CD14-positive monocyte (primary cell): Measurements from ENCODE around the gene MUC16. TPM values are rescaled to one million over a fixed set of nuclear protein-coding genes. Genes with fewer than 3 reads are reported as not detected.

Experiments used
- DNase-seq, 3 donors: peaks; one replicate each; pipeline ENCODE4 v3.0.0-alpha.2; 2011 to 2022
- H2AFZ ChIP-seq: 2 replicates; pipeline ENCODE4 v1.6.0; 2012; ENCODE audit warnings: mild to moderate bottlenecking, low read depth, low read length, inconsistent platforms; ENCODE audit not compliant: insufficient read depth, poor library complexity, severe bottlenecking
- H3K27ac ChIP-seq, 2 donors: 1 replicate in 1 of 2; 2 replicates in 1 of 2; pipeline ENCODE4 v1.5.1; 2012 to 2013; ENCODE audit warnings: low read length in 2 of 2, control low read depth in 1 of 2, inconsistent platforms in 1 of 2, low read depth in 1 of 2, mild to moderate bottlenecking in 1 of 2
- H3K27me3 ChIP-seq, 2 donors: one replicate each; pipeline versions ENCODE4 v1.6.0 to v1.6.1; 2011 to 2013; ENCODE audit warnings: low read length in 2 of 2; ENCODE audit not compliant: control insufficient read depth in 2 of 2, insufficient read depth in 2 of 2
- H3K36me3 ChIP-seq, 2 donors: replicated peaks in 1 of 2; 1 replicate in 1 of 2; 2 replicates in 1 of 2; pipeline versions ENCODE4 v1.5.1 to v1.6.1; 2012 to 2013; ENCODE audit warnings: low read length in 2 of 2, control low read depth in 1 of 2, inconsistent platforms in 1 of 2, mild to moderate bottlenecking in 1 of 2; ENCODE audit not compliant: insufficient read depth in 2 of 2, control insufficient read depth in 1 of 2
- H3K4me1 ChIP-seq, 2 donors: 1 replicate in 1 of 2; 2 replicates in 1 of 2; pipeline versions ENCODE4 v1.5.1 to v1.6.1; 2012 to 2013; ENCODE audit warnings: low read length in 2 of 2, control low read depth in 1 of 2, inconsistent platforms in 1 of 2, mild to moderate bottlenecking in 1 of 2, moderate library complexity in 1 of 2; ENCODE audit not compliant: insufficient read depth in 2 of 2, control insufficient read depth in 1 of 2
- H3K4me2 ChIP-seq: replicated peaks from 2 replicates; pipeline ENCODE3; 2012; ENCODE audit warnings: low read length, moderate library complexity, mild to moderate bottlenecking; ENCODE audit not compliant: poor library complexity, severe bottlenecking; ENCODE audit errors: extremely low read depth
- H3K4me3 ChIP-seq, 3 experiments: fragments of 200-600 bp in 1 of 3; sonication (generic) in 1 of 3; replicated peaks in 1 of 3; 1 replicate in 2 of 3; 2 replicates in 1 of 3; pipeline ENCODE4 v1.5.1; 2011 to 2013; ENCODE audit warnings: low read length in 3 of 3, mild to moderate bottlenecking in 3 of 3, control low read depth in 2 of 3, low read depth in 2 of 3, inconsistent platforms in 1 of 3, moderate library complexity in 1 of 3
- H3K79me2 ChIP-seq: 2 replicates; pipeline ENCODE4 v1.6.0; 2012; ENCODE audit warnings: mild to moderate bottlenecking, control low read depth, inconsistent platforms, low read length, moderate library complexity; ENCODE audit not compliant: insufficient read depth
- H3K9ac ChIP-seq: 2 replicates; pipeline ENCODE4 v1.6.0; 2017; ENCODE audit warnings: low read length, mild to moderate bottlenecking; ENCODE audit not compliant: insufficient read depth, poor library complexity, severe bottlenecking
- H3K9me3 ChIP-seq, 2 donors: replicated peaks in 1 of 2; 1 replicate in 1 of 2; 2 replicates in 1 of 2; pipeline versions ENCODE4 v1.5.1 to v1.6.1; 2012 to 2013; ENCODE audit warnings: low read length in 2 of 2, control low read depth in 1 of 2; ENCODE audit not compliant: control insufficient read depth in 1 of 2, insufficient read depth in 1 of 2
- H4K20me1 ChIP-seq: 2 replicates; pipeline ENCODE4 v1.6.0; 2012; ENCODE audit warnings: mild to moderate bottlenecking, low read length, control low read depth, moderate library complexity; ENCODE audit not compliant: insufficient read depth
- H3K27ac Mint-ChIP-seq, 7 donors: one replicate each; pipeline ENCODE4 v1.8.0; 2020; ENCODE audit warnings: mild to moderate bottlenecking in 7 of 7, mixed read lengths in 7 of 7, moderate library complexity in 6 of 7, inconsistent platforms in 2 of 7
- H3K27me3 Mint-ChIP-seq, 3 donors: one replicate each; pipeline ENCODE4 v1.8.0; 2021 to 2022; ENCODE audit warnings: low read depth in 3 of 3, mild to moderate bottlenecking in 3 of 3, mixed read lengths in 3 of 3, moderate library complexity in 3 of 3, inconsistent platforms in 1 of 3
- H3K36me3 Mint-ChIP-seq, 2 donors: one replicate each; pipeline ENCODE4 v1.8.0; 2020; ENCODE audit warnings: mixed read lengths in 2 of 2, inconsistent platforms in 1 of 2, mild to moderate bottlenecking in 1 of 2
- H3K4me1 Mint-ChIP-seq: one replicate; pipeline ENCODE4 v1.8.0; 2020; ENCODE audit warnings: mild to moderate bottlenecking, mixed read lengths
- H3K4me3 Mint-ChIP-seq, 2 donors: one replicate each; pipeline ENCODE4 v1.8.0; 2020; ENCODE audit warnings: mild to moderate bottlenecking in 2 of 2, mixed read lengths in 2 of 2, moderate library complexity in 1 of 2
- H3K9me3 Mint-ChIP-seq, 7 donors: one replicate each; pipeline ENCODE4 v1.8.0; 2020 to 2022; ENCODE audit warnings: mixed read lengths in 7 of 7, mild to moderate bottlenecking in 6 of 7, moderate library complexity in 6 of 7, inconsistent platforms in 2 of 7
- CTCF ChIP-seq: fragments of 200-600 bp; IDR thresholded peaks from one replicate; pipeline ENCODE4 v1.8.0; 2022; ENCODE audit warnings: antibody characterized with exemption, mild to moderate bottlenecking
- WGBS: methylation state at CpG from one replicate; pipeline ENCODE4 v1.1.5; 2013; ENCODE audit warnings: missing lambda C conversion rate; ENCODE audit not compliant: insufficient coverage; 5-methylcytosine and 5-hydroxymethylcytosine counted together
- intact Hi-C, 2 donors: fragments of 100-400 bp; cut with micrococcal nuclease; formaldehyde crosslinking; loops; one replicate each; pipeline versions ENCODE4 v1.15.0 to v1.15.1; 2023
- polyA plus RNA-seq, 3 donors: library from polyadenylated mRNA; depleted of rRNA in 1 of 3; unstranded in 2 of 3; stranded (reverse) in 1 of 3; fragments of 300-500 nt in 2 of 3; fragments of >200 nt in 1 of 3; fragmentation: Illumina TruSeq in 2 of 3; gene quantifications; 1 replicate in 2 of 3; 2 replicates in 1 of 3; pipeline ENCODE4 v1.2.3, GENCODE V29; 2012 to 2021

Gene MUC16
- polyA plus RNA-seq, 3 donors = not detected

GRCh38 chr19:9052894-9053293 is 42.7 kb upstream of the MUC16 start:
- intact Hi-C loops = no loop called here
- Histone ChIP-seq H3K27ac (no peak overlapping the region), H2AFZ (no peak overlapping the region), H4K20me1 (no peaks in the 10 kb centered on the region), H3K36me3 (no peaks in the 10 kb centered on the region), H3K9ac (no peak overlapping the region), H3K9me3 (no peaks in the 10 kb centered on the region), H3K79me2 (no peaks in the 10 kb centered on the region), H3K4me3 (no peak overlapping the region), H3K4me1 (no peaks in the 10 kb centered on the region), H3K4me2 (no peak overlapping the region), H3K27me3 (no peaks in the 10 kb centered on the region)
- Mint-ChIP-seq H3K9me3 (peaks cover 0 to 7% (median 0%) of the 10 kb centered on the region in 7 donors), H3K4me1 (no peaks in the 10 kb centered on the region), H3K27ac (no peak overlapping the region), H3K27me3 (peaks cover 2 to 3% (median 3%) of the 10 kb centered on the region in 3 donors), H3K4me3 (no peak overlapping the region), H3K36me3 (no peaks in the 10 kb centered on the region)
- WGBS = 79% methylated on average over 3 of the region's 4 CpGs
- no peak for TF ChIP-seq CTCF
- DNase-seq = no peak

GRCh38 chr19:9046694-9047093 is 36.5 kb upstream of the MUC16 start:
- intact Hi-C loops = no loop called here
- Histone ChIP-seq H4K20me1 (no peaks in the 10 kb centered on the region), H3K27ac (no peak overlapping the region), H3K9me3 (no peaks in the 10 kb centered on the region), H3K4me1 (no peaks in the 10 kb centered on the region), H3K4me2 (no peak overlapping the region), H3K9ac (no peak overlapping the region), H3K4me3 (no peak overlapping the region), H2AFZ (no peak overlapping the region), H3K79me2 (no peaks in the 10 kb centered on the region), H3K27me3 (no peaks in the 10 kb centered on the region), H3K36me3 (no peaks in the 10 kb centered on the region)
- Mint-ChIP-seq H3K4me3 (no peak overlapping the region), H3K27ac (no peak overlapping the region), H3K27me3 (peaks cover 4 to 8% (median 5%) of the 10 kb centered on the region in 3 donors), H3K4me1 (no peaks in the 10 kb centered on the region), H3K9me3 (peaks cover 0 to 3% (median 0%) of the 10 kb centered on the region in 7 donors), H3K36me3 (no peaks in the 10 kb centered on the region)
- no peak for DNase-seq
- TF ChIP-seq CTCF = no peak
- WGBS = 33% methylated on average over 3 of the region's 4 CpGs
